Measurements from ENCODE around the gene SLC2A8. TPM values are rescaled to one million over a fixed set of nuclear protein-coding genes. Genes with fewer than 3 reads are reported as not detected.
A peak's percentile ranks its signal among the peaks of the same experiment; 100 is the strongest.

Gene SLC2A8
- total and polyA plus RNA-seq, 3 experiments from 2014 or later: 4.5 to 7.7 (median 6.2) TPM

- no peaks in the 10 kb centered on the region for H3K9me3 ChIP-seq (ENCODE audit: low read length)
- H3K27me3 Mint-ChIP-seq: no peaks in the 10 kb centered on the region
- ChIA-PET POLR2A (no interaction called here), CTCF (interaction anchor here (1.0 kb wide), 1 partner anchor 49 kb away, joined by 3 read pairs; the partner anchor contains the start of gene SLC2A8)
- H3K4me1 ChIP-seq (ENCODE audit: insufficient read depth, low read length): peaks cover 21% of the 10 kb centered on the region
- H3K9me3 Mint-ChIP-seq: no peaks in the 10 kb centered on the region
- H3K36me3 ChIP-seq (ENCODE audit: insufficient read depth, low read length): peaks cover 64% of the 10 kb centered on the region
- H3K36me3 Mint-ChIP-seq: peaks cover 7 to 89% (median 27%) of the 10 kb centered on the region in 3 donors
- H3K4me1 Mint-ChIP-seq: peaks cover 27 to 34% (median 33%) of the 10 kb centered on the region in 3 donors
- H3K27me3 ChIP-seq (ENCODE audit: insufficient read depth, low read length, poor library complexity, severe bottlenecking): no peaks in the 10 kb centered on the region
- peak overlapping the region in 1 of 7 donors; percentile 51 for H3K4me3 Mint-ChIP-seq
- H3K27ac ChIP-seq (ENCODE audit: low read depth, low read length): no peak overlapping the region
- peak overlapping the region in 7 of 8 donors; percentile 45 to 88 (median 75) for H3K27ac Mint-ChIP-seq
- DNase-seq: no peak
- no peak overlapping the region for H3K4me3 ChIP-seq (ENCODE audit: low read length)
These were observed 49.1 kb downstream of the SLC2A8 start for GRCh38 chr9:127445851-127446712.

- H3K4me3 Mint-ChIP-seq: peak overlapping the region in 2 of 7 donors; percentile 51 to 52
- no peak overlapping the region for H3K4me3 ChIP-seq (ENCODE audit: low read length)
- H3K27ac Mint-ChIP-seq: peak overlapping the region in 5 of 8 donors; percentile 45 to 88 (median 69)
- ChIA-PET POLR2A (interaction anchor here (0.6 kb wide), 1 partner anchor 77 kb away, joined by 3 read pairs; no protein-coding TSS in a partner anchor), CTCF (interaction anchor here (1.0 kb wide), 1 partner anchor 50 kb away, joined by 3 read pairs; the partner anchor contains the start of gene SLC2A8)
- no peak for DNase-seq
- H3K36me3 Mint-ChIP-seq: peaks cover 7 to 92% (median 27%) of the 10 kb centered on the region in 3 donors
- no peaks in the 10 kb centered on the region for H3K9me3 ChIP-seq (ENCODE audit: low read length)
- no peaks in the 10 kb centered on the region for H3K9me3 Mint-ChIP-seq
- H3K27me3 Mint-ChIP-seq: no peaks in the 10 kb centered on the region
- H3K27me3 ChIP-seq (ENCODE audit: insufficient read depth, low read length, poor library complexity, severe bottlenecking): no peaks in the 10 kb centered on the region
- peaks cover 29 to 41% (median 37%) of the 10 kb centered on the region in 3 donors for H3K4me1 Mint-ChIP-seq
- H3K36me3 ChIP-seq (ENCODE audit: insufficient read depth, low read length): peaks cover 60% of the 10 kb centered on the region
- peaks cover 21% of the 10 kb centered on the region for H3K4me1 ChIP-seq (ENCODE audit: insufficient read depth, low read length)
- H3K27ac ChIP-seq (ENCODE audit: low read depth, low read length): no peak overlapping the region
These were observed 49.9 kb downstream of the SLC2A8 start for GRCh38 chr9:127446713-127447415.

GRCh38 chr9:127447416-127448111 lies 50.6 kb downstream of the SLC2A8 start:
- Mint-ChIP-seq H3K36me3 (peaks cover 7 to 88% (median 26%) of the 10 kb centered on the region in 3 donors), H3K27me3 (no peaks in the 10 kb centered on the region), H3K4me3 (peak overlapping the region in 3 of 7 donors; percentile 45 to 95 (median 46)), H3K27ac (peak overlapping the region in 7 of 8 donors; percentile 56 to 97 (median 92)), H3K9me3 (no peaks in the 10 kb centered on the region), H3K4me1 (peaks cover 34 to 48% (median 43%) of the 10 kb centered on the region in 3 donors)
- H3K4me1 ChIP-seq (ENCODE audit: insufficient read depth, low read length): peaks cover 28% of the 10 kb centered on the region
- H3K9me3 ChIP-seq (ENCODE audit: low read length): no peaks in the 10 kb centered on the region
- no peaks in the 10 kb centered on the region for H3K27me3 ChIP-seq (ENCODE audit: insufficient read depth, low read length, poor library complexity, severe bottlenecking)
- no peak overlapping the region for H3K27ac ChIP-seq (ENCODE audit: low read depth, low read length)
- DNase-seq: no peak
- ChIA-PET POLR2A (interaction anchor here (0.6 kb wide), 1 partner anchor 76 kb away, joined by 3 read pairs; no protein-coding TSS in a partner anchor), CTCF (no interaction called here)
- peaks cover 58% of the 10 kb centered on the region for H3K36me3 ChIP-seq (ENCODE audit: insufficient read depth, low read length)
- H3K4me3 ChIP-seq (ENCODE audit: low read length): no peak overlapping the region

- Mint-ChIP-seq H3K4me1 (peaks cover 36 to 51% (median 46%) of the 10 kb centered on the region in 3 donors), H3K27ac (peak overlapping the region; percentile 70 to 97 (median 94)), H3K4me3 (peak overlapping the region in 6 of 7 donors; percentile 24 to 97 (median 96)), H3K27me3 (no peaks in the 10 kb centered on the region), H3K9me3 (no peaks in the 10 kb centered on the region), H3K36me3 (peaks cover 7 to 83% (median 23%) of the 10 kb centered on the region in 3 donors)
- POLR2A ChIA-PET: interaction anchor here (0.5 to 0.7 kb wide), 3 partner anchors 12 to 220 kb away, joined by 3 read pairs; no protein-coding TSS in a partner anchor
- H3K27ac ChIP-seq (ENCODE audit: low read depth, low read length): no peak overlapping the region
- H3K9me3 ChIP-seq (ENCODE audit: low read length): no peaks in the 10 kb centered on the region
- DNase-seq: no peak
- H3K36me3 ChIP-seq (ENCODE audit: insufficient read depth, low read length): peaks cover 54% of the 10 kb centered on the region
- peaks cover 30% of the 10 kb centered on the region for H3K4me1 ChIP-seq (ENCODE audit: insufficient read depth, low read length)
- H3K27me3 ChIP-seq (ENCODE audit: insufficient read depth, low read length, poor library complexity, severe bottlenecking): no peaks in the 10 kb centered on the region
- H3K4me3 ChIP-seq (ENCODE audit: low read length): no peak overlapping the region
- CTCF ChIA-PET: no interaction called here
These were observed 51.3 kb downstream of the SLC2A8 start for GRCh38 chr9:127448112-127448805.

GRCh38 chr9:127449332-127449966 lies 52.5 kb downstream of the SLC2A8 start:
- H3K4me3 Mint-ChIP-seq: peak overlapping the region; percentile 95 to 99 (median 97)
- no peaks in the 10 kb centered on the region for H3K27me3 Mint-ChIP-seq
- DNase-seq: no peak
- peaks cover under 1 to 79% (median 19%) of the 10 kb centered on the region in 3 donors for H3K36me3 Mint-ChIP-seq
- no peaks in the 10 kb centered on the region for H3K9me3 Mint-ChIP-seq
- H3K27ac ChIP-seq (ENCODE audit: low read depth, low read length): peak overlapping the region; percentile 94
- peaks cover 30% of the 10 kb centered on the region for H3K4me1 ChIP-seq (ENCODE audit: insufficient read depth, low read length)
- CTCF ChIA-PET: interaction anchor here (2.5 kb wide), 1 partner anchor 224 kb away, joined by 9 read pairs; no protein-coding TSS in a partner anchor
- no peaks in the 10 kb centered on the region for H3K9me3 ChIP-seq (ENCODE audit: low read length)
- peak overlapping the region; percentile 83 to 99 (median 95) for H3K27ac Mint-ChIP-seq
- peak overlapping the region; percentile 98 for H3K4me3 ChIP-seq (ENCODE audit: low read length)
- POLR2A ChIA-PET: no interaction called here
- peaks cover 47% of the 10 kb centered on the region for H3K36me3 ChIP-seq (ENCODE audit: insufficient read depth, low read length)
- no peaks in the 10 kb centered on the region for H3K27me3 ChIP-seq (ENCODE audit: insufficient read depth, low read length, poor library complexity, severe bottlenecking)
- peaks cover 36 to 51% (median 50%) of the 10 kb centered on the region in 3 donors for H3K4me1 Mint-ChIP-seq

- ChIA-PET POLR2A (interaction anchor here (0.6 to 2.3 kb wide), 13 partner anchors 9 to 335 kb away, joined by 3 to 18 read pairs (median 4); partner anchors contain the start of genes CDK9, SLC2A8 and ZNF79), CTCF (interaction anchor here (0.8 to 2.5 kb wide), 5 partner anchors 10 to 225 kb away, joined by 3 to 9 read pairs (median 4); partner anchors contain the start of genes SLC2A8 and ZNF79)
- H3K9me3 ChIP-seq (ENCODE audit: low read length): no peaks in the 10 kb centered on the region
- peak overlapping the region; percentile 83 to 99 (median 96) for H3K27ac Mint-ChIP-seq
- H3K27ac ChIP-seq (ENCODE audit: low read depth, low read length): peak overlapping the region; percentile 94
- H3K9me3 Mint-ChIP-seq: no peaks in the 10 kb centered on the region
- H3K27me3 ChIP-seq (ENCODE audit: insufficient read depth, low read length, poor library complexity, severe bottlenecking): no peaks in the 10 kb centered on the region
- peak in 2 of 5 donors; percentile 17 to 50 for DNase-seq
- H3K27me3 Mint-ChIP-seq: no peaks in the 10 kb centered on the region
- peaks cover 36 to 51% (median 50%) of the 10 kb centered on the region in 3 donors for H3K4me1 Mint-ChIP-seq
- peaks cover 39% of the 10 kb centered on the region for H3K36me3 ChIP-seq (ENCODE audit: insufficient read depth, low read length)
- peak overlapping the region; percentile 95 to 99 (median 97) for H3K4me3 Mint-ChIP-seq
- peaks cover 0 to 76% (median 16%) of the 10 kb centered on the region in 3 donors for H3K36me3 Mint-ChIP-seq
- H3K4me3 ChIP-seq (ENCODE audit: low read length): peak overlapping the region; percentile 98
- peaks cover 30% of the 10 kb centered on the region for H3K4me1 ChIP-seq (ENCODE audit: insufficient read depth, low read length)
These were observed 53.3 kb downstream of the SLC2A8 start for GRCh38 chr9:127450243-127450760.

All from CD8-positive, alpha-beta memory T cell (primary cell).